ENCODE measurements around the gene TMED1.

DNA sequence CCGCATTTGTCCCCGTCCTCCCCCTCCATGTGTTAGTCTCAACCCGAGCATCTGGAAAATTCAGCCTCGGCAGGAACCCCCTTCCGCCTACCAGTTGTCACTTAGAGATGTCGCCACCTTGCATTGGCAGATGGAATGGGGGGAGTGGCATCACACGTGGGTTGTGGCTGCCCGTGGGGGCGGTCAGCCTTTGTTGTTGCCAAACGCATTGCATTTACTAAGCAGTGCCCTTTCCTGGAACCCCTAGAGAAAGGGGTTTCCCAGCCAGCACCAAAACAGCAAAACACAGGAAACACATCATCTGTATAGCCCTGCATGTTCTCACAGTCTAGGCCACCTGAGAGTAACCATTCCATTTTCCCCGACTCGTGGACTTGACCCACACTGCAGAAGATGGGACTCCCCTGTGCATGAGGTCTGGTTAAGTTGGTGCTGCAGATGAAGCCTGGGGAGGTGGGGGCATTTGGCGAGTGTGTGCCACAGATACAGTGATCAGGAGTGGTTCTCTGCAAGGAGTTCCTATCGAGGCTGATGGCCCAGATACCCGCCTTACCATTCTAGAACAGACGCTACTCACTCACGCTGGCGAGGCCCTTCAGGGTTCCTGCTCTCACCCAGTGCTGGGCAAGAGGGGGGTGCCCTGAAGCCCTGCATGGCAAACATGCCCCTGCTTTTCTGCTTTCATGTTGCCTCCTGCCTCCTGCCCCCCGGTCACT, 38.3 kb downstream of the TMED1 start:
- TF ChIP-seq, protein P1, sequence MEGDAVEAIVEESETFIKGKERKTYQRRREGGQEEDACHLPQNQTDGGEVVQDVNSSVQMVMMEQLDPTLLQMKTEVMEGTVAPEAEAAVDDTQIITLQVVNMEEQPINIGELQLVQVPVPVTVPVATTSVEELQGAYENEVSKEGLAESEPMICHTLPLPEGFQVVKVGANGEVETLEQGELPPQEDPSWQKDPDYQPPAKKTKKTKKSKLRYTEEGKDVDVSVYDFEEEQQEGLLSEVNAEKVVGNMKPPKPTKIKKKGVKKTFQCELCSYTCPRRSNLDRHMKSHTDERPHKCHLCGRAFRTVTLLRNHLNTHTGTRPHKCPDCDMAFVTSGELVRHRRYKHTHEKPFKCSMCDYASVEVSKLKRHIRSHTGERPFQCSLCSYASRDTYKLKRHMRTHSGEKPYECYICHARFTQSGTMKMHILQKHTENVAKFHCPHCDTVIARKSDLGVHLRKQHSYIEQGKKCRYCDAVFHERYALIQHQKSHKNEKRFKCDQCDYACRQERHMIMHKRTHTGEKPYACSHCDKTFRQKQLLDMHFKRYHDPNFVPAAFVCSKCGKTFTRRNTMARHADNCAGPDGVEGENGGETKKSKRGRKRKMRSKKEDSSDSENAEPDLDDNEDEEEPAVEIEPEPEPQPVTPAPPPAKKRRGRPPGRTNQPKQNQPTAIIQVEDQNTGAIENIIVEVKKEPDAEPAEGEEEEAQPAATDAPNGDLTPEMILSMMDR (IDR thresholded peaks at IDR 0.05) = no peak
- no peak for TF ChIP-seq POLR2A (IDR thresholded peaks at IDR 0.05)
